ENCODE measurements around the gene FAM163A.

- TF ChIP-seq CTCF (IDR thresholded peaks at IDR 0.05 in 4 of 5, conservative IDR thresholded peaks at IDR 0.05 in 1 of 5) (no peak), POLR2A (IDR thresholded peaks at IDR 0.05) (no peak)
These were observed 45.2 kb downstream of the FAM163A start for GRCh38 chr1:179788259-179788658.
